NCI-H510A treated with DMSO at 0.1 percent for 48 hours (cell line): ENCODE data around the gene CYP2A7.
"Not testable (repeated sequence)": the region's sequence is repeated elsewhere in the genome, so short reads cannot be mapped to it uniquely, and the experiment has no call there.

Source experiments
- DNase-seq: peaks from one replicate; lab custom pipeline; 2025; lab: John Stamatoyannopoulos, UW

The CYP2A7 gene

DNA sequence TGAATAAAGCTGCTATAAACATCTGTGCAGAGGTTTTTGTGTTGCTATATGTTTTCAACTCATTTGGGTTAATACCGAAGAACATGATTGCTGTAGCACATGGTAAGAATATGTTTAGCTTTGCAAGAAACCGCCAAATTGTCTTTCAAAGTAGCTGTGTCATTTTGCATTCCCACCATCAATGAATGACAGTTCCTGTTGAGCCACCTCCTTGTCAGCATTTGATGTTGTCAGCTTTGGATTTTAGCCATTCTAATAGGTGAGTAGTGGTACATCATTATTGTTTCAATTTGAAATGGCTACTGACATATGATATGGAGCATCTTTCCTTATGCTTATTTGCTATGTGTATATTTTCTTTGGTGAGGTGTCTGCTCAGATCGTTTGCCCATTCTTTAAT is 40.0 kb downstream of the CYP2A7 start:
- DNase-seq, result not testable (repeated sequence)

DNA sequence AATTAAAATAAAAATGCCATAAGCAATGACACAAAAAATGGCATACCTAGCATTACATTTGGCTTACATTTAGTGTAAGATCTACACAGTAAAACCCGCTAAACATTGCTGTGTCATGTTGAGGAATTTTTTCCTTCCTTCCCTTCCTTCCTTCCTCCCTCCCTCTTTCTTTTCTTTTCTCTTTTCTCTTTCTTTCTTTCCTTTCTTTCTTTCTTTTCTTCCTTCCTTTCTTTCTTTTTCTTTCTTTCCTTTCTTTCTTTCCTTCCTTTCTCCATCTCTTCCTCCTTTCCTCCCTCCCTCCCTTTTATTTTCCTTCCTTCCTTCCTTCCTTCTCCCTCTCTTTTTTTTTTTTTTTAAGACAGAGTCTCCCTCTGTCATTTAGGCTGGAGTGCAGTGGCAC is 43.6 kb downstream of the CYP2A7 start:
- not testable (repeated sequence) for DNase-seq

DNA sequence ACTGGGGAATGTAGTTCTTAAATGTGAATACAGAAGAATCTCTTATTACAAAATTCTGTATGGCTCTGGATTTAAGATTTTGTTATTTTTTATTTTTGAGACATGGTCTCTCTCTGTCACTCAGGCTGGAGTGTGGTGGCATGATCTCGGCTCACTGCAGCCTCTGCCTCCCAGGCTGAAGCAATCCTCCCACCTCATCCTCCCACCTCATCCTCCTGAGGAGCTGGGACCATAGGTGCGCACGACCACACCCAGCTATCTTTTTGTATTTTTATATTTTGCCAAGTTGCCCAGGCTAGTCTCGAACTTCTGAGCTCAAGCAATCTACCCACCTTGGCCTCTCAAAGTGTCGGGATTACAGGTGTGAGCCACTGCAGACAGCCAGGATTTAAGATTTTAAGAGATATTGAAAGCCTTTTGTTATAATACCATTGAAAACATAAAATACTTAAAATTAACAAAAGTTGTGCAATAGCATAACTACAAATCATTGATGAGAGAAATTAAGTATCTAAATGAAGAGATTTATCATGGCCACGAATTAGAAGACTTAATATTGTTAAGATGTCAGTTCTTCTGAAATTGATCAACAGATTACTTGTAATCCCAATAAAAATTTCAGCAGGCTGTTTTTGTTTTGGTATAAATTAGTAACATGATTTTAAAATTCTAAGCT is 45.1 kb downstream of the CYP2A7 start:
- no peak for DNase-seq

DNA sequence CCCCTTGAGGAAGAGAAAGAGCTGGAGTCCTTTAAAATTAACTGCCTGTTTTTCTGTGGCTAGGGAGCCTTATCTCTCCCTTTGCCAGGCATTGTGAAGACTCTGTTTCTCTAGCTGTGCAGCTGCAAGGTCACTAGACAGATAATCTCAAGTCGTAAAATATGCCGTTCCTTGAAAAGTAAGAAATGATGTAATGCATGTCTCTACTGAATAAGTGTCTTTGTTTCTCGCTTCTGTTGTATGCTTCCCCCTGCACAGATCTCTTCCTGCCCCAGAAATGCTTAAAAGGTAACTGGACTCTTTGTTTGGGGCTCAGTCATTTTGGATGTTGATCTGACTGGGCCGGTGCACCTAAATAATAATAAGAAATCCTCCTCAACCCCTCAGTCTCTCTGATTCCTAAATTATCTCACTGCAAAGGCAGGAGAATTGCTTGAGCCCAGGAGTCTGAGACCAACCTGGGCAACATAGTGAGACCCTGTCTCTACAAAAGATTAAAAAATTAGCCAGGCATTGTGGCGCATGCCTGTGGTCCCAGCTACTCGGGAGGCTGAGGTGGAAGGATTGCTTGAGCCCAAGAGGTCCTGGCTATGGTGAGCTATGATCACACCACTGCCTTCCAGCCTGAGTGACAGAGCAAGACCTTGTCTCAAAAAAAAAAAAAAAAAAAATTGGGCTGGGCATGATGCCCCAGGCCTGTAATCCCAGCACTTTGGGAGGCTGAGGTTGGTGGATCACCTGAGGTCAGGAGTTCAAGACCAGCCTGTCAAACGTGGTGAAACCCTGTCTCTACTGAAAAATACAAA is 48.1 kb downstream of the CYP2A7 start:
- not testable (repeated sequence) for DNase-seq

DNA sequence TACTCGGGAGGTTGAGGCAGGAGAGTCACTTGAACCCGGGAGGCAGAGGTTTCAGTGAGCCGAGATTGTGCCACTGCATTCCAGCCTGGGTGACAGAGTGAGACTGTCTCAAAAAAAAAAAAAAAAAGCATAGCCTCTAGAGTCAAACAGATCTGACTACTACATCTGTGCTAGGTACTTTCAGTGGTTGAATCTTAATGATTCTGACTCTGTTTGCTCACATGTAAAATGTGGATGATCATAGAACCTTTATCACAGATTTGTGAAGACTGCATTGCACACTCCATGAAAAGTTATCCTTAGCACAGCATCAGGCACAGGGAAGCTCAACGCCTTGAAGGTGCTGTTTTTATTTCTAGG is 49.6 kb downstream of the CYP2A7 start:
- not testable (repeated sequence) for DNase-seq

DNA sequence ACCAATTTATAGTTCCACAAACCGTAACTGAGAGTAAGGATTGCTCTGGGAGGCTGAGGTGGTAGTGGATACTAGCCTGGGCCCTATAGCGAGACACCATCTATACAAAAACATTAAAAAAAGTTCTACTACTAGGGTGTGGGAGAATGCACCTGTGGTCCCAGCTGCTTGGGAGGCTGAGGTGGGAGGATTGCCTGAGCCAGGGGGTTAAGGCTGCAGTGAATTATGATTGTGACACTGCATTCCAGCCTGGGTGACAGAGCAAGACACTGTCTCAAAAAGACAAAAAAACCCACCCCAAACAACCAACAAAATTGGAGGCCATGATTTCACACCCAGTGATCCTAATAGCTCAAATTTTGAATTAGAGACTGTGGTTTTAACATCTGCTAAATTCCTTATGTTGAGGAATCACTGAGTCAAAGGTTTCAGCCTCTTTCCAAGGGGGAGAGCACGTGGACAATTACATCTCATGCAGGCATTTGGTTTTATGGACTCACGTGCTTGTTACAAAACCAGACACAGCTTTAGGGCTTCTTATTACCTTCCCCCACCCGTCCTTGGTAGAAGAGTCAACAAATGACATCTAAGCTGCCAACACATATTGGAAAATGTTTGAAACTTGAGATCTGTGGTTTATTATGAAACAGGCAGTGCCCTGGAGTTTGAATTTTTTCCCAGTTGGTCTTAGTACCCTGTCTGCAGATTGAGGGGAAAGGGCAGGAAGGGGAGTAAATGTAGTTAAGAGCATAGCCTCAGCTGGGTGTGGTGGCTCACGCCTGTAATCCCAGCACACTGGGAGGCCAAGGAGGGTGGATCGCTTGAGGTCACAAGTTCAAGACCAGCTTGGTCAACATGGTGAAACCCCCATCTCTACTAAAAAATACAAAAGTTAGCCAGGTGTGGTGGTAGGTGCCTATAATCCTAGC is 50.3 kb downstream of the CYP2A7 start:
- DNase-seq, result peak; percentile 11

DNA sequence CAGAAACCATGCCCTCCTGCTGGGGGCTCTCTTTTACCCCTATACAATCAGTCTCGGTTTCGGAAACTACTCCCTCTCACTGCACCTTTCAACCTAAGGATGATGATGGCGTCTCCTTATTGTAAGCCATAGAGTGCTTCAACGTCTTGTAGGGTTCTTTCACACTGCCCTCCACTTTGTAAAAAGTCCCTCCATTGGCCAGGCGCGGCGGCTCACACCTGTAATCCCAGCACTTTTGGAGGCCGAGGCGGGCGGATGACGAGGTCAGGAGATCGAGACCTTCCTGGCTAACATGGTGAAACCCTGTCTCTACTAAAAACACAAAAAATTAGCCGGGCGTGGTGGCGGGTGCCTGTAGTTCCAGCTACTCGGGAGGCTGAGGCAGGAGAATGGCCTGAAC is 51.3 kb downstream of the CYP2A7 start:
- not testable (repeated sequence) for DNase-seq

DNA sequence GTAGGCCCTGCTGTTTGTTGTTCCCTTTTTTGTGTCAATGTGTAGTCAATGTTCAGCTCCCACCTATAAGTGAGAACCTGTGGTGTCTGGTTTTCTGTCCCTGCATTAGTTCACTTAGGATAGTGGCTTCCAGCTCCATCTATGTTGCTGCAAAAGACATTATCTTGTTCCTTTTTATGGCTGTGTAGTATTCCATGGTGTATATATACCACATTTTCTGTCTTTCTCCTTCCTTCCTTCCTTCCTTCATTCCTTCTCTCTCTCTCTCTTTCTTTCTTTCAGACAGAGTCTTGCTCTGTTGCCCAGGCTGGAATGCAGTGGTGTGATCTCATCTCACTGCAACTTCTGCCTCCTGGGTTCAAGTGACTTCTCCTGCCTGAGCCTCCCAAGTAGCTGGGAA is 52.8 kb downstream of the CYP2A7 start:
- no peak for DNase-seq

DNA sequence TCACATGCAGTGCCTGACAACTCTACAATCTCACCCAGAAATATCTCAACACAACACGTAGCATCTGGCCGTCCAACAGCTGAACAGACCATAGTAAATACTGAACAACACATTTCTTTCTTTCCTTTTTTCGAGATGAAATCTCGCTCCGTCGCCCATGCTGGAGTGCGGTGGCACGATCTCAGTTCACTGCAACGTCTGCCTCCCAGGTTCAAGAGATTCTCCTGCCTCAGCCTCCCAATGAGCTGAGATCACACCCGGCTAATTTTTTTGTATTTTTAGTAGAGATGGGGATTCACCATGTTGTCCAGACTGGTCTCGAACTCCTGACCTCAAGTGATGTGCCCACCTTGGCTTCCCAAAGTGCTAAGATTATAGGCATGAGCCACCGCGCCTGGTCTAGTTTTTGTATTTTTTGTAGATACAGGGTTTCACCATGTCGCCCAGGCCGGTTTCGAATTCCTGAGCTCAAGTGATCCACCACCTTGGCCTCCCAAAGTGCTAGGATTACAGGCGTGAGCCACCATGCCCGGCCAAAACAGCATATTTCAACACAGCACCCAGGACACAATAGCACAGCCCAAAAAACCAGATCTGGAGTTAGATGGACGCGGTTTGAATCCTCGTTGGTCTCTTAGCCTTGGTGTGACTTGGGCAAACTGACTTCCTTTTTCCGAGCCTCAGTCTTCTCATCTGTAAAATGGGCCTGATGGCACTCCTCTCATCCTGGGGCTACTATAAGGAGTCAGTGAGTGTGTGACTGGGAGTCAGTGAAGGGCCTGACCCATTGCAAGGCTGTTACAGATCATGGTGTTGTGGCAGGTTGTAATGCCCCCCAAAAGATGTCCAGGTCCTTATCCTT is 54.4 kb downstream of the CYP2A7 start:
- DNase-seq, result no peak

DNA sequence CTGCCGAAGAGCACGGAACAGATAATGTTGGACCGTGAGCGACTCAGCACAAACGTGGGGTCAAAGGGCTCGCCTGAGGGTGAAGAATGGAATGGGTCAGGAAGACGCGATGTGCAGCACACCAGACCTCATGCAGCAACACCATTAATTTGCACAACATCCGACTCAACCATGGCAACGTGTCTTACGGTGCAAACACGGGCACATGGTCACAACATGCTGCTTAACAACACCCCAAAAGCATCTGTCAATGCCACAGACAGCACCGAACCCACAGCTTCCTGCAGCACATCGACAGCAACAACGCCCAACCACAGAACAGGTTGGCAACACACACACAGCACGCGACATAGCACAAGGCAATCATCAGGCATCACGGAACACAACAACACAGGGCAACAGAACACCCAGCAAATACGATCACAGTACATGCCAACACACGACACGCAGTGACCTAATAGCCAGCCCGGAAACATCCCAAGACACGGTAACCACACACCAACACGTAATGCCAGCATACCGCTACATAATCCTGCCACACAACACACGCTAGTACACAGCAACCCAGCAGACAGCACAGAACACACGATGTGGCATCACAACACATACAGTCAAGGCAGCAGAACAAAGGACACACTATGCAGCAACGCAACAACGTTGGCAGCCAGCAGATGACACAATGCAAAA is 55.2 kb downstream of the CYP2A7 start:
- DNase-seq, result not testable (repeated sequence)

DNA sequence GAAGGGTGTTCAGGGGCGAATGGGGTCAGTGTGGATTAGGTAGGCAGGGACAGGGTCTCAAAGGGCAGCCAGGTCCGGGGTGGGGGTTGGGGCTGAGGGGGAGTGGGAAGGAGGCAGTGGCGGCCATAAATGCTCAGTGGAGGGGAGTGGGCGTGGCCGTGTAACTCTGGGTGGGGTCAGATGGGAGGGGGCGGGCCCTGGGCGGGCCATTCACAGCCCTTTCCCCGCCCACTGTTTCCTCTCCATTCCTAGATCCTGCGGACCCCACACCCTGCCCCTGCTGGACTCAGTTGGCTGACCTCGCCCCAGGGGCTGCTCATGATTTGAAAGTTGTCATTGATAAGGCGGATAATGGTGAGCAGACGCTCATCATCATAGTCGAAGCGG is 55.7 kb downstream of the CYP2A7 start:
- DNase-seq, result not testable (repeated sequence)

DNA sequence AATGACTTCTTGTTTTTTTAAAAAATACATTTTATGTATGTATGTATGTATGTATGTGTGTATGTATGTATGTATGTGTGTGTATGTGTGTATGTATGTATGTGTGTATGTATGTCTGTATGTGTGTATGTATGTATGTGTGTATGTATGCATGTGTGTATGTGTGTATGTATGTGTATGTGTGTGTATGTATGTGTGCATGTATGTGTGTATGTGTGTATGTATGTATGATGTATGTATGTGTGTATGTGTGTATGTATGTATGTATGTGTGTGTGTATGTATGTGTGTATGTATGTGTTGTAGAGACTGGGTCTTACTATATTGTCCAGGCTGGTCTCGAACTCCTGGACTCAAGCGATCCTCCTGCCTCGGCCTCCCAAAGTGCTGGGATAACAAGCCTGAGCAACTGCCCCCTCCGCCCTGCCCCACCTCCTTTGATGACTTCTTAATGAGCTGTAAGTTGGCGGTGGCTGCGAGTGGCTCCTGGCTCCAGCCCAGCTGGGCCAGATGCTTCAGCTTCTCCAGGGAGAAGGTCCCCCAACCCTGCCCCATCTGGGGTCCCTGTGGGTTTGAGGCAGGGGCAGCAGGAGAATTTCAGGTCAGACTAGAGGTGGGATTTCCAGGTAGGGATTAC is 56.5 kb downstream of the CYP2A7 start:
- not testable (repeated sequence) for DNase-seq
